AG04450 (cell line): ENCODE data around the gene CACNA1C. TPM values are rescaled to one million over a fixed set of nuclear protein-coding genes. Genes with fewer than 3 reads are reported as not detected.

Source experiments
- CTCF ChIA-PET: fragments of 300-600, 350-600 bp; formaldehyde crosslinking; extraction: SDS; loops from one replicate; lab custom pipeline; 2022; ENCODE audit warnings: antibody characterized with exemption, inconsistent platforms; lab: Charles Lee
- POLR2A ChIA-PET: fragments of 350-600 bp; formaldehyde crosslinking; extraction: SDS; loops from one replicate; lab custom pipeline; 2021; ENCODE audit warnings: antibody characterized with exemption, inconsistent platforms; lab: Yijun Ruan, JAX
- DNase-seq: peaks from one replicate; pipeline ENCODE4 v3.0.0-alpha.2; 2011; ENCODE audit warnings: low read depth, low spot score
- H3K27ac ChIP-seq: one replicate; pipeline ENCODE4 v1.5.1; 2012; ENCODE audit warnings: low read depth, low read length, control low read depth
- H3K27me3 ChIP-seq: one replicate; pipeline ENCODE4 v1.6.0; 2012; ENCODE audit warnings: low read length; ENCODE audit not compliant: control insufficient read depth, insufficient read depth
- H3K4me3 ChIP-seq: 2 replicates; pipeline ENCODE4 v1.5.1; 2011; ENCODE audit warnings: mild to moderate bottlenecking, low read depth, low read length, control low read depth
- H3K9me3 ChIP-seq: 2 replicates; pipeline ENCODE4 v1.5.1; 2012; ENCODE audit warnings: low read length; ENCODE audit not compliant: control insufficient read depth, insufficient read depth
- polyA plus RNA-seq: library from polyadenylated mRNA; depleted of rRNA; stranded (reverse); fragments of >200 nt; gene quantifications from 2 replicates; pipeline ENCODE4 v1.2.3, GENCODE V29; 2011
- TF ChIP-seq, protein P1 (sequence below): IDR thresholded peaks from 2 replicates; pipeline ENCODE4 v1.5.1; 2011; ENCODE audit warnings: low read depth, low read length, control low read depth, inconsistent platforms

The CACNA1C gene
- polyA plus RNA-seq, 1 experiment, result 5.9 TPM

DNA sequence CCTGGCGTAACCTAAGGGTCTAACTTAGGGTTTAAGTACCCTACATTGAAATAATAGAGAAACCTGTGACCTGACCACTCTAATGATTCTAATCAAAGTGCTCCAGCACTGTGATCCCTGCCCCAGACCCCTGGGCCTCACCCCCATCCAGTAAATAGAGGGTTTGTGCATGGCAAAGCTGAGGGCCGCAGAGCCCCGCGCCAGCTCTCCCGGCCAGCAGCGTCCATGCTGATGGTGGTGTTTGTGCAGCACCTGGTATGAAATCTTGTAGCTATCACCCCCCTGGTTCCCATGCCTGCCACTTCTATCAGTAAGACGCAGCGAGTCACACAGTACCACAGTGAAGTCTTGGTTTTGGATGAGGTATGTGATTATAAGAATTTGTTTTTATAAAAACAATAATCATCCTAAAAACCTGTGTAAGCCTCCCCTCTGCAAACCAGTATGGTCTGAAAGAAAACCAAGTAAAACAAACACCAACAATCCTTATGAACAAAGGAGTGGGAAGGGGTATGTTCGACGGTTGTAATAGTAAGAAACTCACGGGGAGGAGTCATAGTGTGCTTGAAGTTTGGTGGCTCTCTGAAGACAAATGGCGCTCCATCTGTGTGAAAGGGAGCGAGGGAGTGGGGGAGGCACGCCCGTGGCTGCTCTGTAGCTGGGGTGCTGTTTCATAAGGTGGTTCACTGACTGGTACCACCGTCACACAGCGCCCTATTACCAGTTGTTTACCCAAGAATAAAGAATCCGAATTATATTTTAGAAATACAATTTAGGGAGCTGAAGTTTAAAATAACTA lies 156.2 kb downstream of the CACNA1C start:
- Histone ChIP-seq H3K27ac (no peak overlapping the region), H3K4me3 (no peak overlapping the region), H3K27me3 (peaks cover 3% of the 10 kb centered on the region), H3K9me3 (no peaks in the 10 kb centered on the region)
- no peak for DNase-seq
- ChIA-PET POLR2A (no interaction called here), CTCF (interaction anchor here (2.1 kb wide), 1 partner anchor 151 kb away, joined by 4 read pairs; no protein-coding TSS in a partner anchor)
- TF ChIP-seq, protein P1, sequence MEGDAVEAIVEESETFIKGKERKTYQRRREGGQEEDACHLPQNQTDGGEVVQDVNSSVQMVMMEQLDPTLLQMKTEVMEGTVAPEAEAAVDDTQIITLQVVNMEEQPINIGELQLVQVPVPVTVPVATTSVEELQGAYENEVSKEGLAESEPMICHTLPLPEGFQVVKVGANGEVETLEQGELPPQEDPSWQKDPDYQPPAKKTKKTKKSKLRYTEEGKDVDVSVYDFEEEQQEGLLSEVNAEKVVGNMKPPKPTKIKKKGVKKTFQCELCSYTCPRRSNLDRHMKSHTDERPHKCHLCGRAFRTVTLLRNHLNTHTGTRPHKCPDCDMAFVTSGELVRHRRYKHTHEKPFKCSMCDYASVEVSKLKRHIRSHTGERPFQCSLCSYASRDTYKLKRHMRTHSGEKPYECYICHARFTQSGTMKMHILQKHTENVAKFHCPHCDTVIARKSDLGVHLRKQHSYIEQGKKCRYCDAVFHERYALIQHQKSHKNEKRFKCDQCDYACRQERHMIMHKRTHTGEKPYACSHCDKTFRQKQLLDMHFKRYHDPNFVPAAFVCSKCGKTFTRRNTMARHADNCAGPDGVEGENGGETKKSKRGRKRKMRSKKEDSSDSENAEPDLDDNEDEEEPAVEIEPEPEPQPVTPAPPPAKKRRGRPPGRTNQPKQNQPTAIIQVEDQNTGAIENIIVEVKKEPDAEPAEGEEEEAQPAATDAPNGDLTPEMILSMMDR, result no peak

DNA sequence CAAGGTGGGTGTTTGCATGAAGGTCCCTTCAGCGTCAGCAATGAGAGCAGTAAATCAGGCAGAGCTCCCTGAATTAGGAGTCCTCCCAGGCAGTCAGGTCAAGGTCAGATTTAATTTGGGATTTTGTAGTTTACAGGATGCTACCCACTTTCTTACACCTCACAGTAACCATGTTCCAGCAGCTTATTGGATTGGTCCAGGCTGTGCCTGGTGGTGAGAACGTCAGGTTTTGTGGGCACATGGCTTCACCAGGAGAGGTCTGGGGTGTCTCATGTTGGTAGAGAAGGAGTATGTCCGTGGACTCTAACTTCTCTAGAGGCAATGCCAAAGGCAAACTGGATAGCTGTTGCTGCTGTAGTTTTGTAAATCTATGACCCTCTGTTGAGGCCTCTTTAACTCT lies 158.3 kb downstream of the CACNA1C start:
- TF ChIP-seq, protein P1, result no peak
- no peak overlapping the region for H3K27ac ChIP-seq
- POLR2A ChIA-PET, result no interaction called here

DNA sequence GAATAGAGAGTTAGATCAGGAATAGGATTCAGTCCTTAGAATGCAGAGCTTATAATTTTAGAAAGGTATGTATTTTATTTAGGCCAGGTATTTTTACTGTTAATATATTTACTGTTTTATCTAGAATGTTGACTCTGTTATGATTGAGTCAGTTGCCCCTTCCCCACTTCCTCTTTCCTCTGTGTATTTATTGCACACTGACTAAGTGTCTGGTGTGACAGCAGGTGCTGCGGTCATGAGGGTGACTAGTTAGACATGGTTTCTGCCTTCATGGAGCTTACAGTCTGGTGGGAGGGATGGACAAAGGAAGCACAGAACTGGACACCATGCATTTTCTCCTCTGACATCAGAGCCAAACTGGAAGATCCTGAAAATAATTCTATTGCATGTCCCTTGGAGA lies 159.8 kb downstream of the CACNA1C start:
- TF ChIP-seq, protein P1, result no peak
- Histone ChIP-seq H3K4me3 (no peak overlapping the region), H3K27ac (no peak overlapping the region), H3K27me3 (no peaks in the 10 kb centered on the region), H3K9me3 (no peaks in the 10 kb centered on the region)
- no peak for DNase-seq
- ChIA-PET POLR2A (no interaction called here), CTCF (interaction anchor here (0.6 to 1.1 kb wide), 2 partner anchors 306 to 572 kb away, joined by 3 to 4 read pairs; no protein-coding TSS in a partner anchor)

More for the DNA sequence above, 158.3 kb downstream of the CACNA1C start:
- H3K27me3 ChIP-seq, result peaks cover 3% of the 10 kb centered on the region
- no peaks in the 10 kb centered on the region for H3K9me3 ChIP-seq
- no peak for DNase-seq
- H3K4me3 ChIP-seq, result no peak overlapping the region
- CTCF ChIA-PET, result no interaction called here

- H3K9me3 ChIP-seq, result no peaks in the 10 kb centered on the region
- H3K4me3 ChIP-seq, result no peak overlapping the region
- no peak overlapping the region for H3K27ac ChIP-seq
- TF ChIP-seq, protein P1, result no peak
- ChIA-PET POLR2A (no interaction called here), CTCF (interaction anchor here (0.5 to 1.1 kb wide), 3 partner anchors 64 to 571 kb away, joined by 3 to 4 read pairs (median 3); no protein-coding TSS in a partner anchor)
- no peak for DNase-seq
- no peaks in the 10 kb centered on the region for H3K27me3 ChIP-seq
Measured at GRCh38 chr12:2212971-2213869, 160.4 kb downstream of the CACNA1C start.
